GM06990 (cell line): ENCODE measurements around the gene LRRC36.

Source experiments
- DNase-seq: peaks from one replicate; pipeline ENCODE4 v3.0.0-alpha.2; 2011; ENCODE audit not compliant: insufficient read length; ENCODE audit errors: extremely low read depth
- H3K27me3 ChIP-seq: replicated peaks from 2 replicates; pipeline ENCODE4 v1.6.0; 2011; ENCODE audit warnings: low read length; ENCODE audit not compliant: control insufficient read depth, insufficient read depth
- H3K36me3 ChIP-seq: 2 replicates; pipeline ENCODE4 v1.5.1; 2011; ENCODE audit warnings: low read length; ENCODE audit not compliant: control insufficient read depth, insufficient read depth
- H3K4me3 ChIP-seq: replicated peaks from 2 replicates; pipeline ENCODE4 v1.5.1; 2011; ENCODE audit warnings: low read depth, mild to moderate bottlenecking, control low read depth, low read length
- TF ChIP-seq, protein P1 (sequence below): IDR thresholded peaks from 2 replicates; pipeline ENCODE4 v1.5.1; 2011; ENCODE audit warnings: low read length, control low read depth, mild to moderate bottlenecking, inconsistent platforms; ENCODE audit not compliant: insufficient read depth, poor library complexity, severe bottlenecking

LRRC36 gene

DNA sequence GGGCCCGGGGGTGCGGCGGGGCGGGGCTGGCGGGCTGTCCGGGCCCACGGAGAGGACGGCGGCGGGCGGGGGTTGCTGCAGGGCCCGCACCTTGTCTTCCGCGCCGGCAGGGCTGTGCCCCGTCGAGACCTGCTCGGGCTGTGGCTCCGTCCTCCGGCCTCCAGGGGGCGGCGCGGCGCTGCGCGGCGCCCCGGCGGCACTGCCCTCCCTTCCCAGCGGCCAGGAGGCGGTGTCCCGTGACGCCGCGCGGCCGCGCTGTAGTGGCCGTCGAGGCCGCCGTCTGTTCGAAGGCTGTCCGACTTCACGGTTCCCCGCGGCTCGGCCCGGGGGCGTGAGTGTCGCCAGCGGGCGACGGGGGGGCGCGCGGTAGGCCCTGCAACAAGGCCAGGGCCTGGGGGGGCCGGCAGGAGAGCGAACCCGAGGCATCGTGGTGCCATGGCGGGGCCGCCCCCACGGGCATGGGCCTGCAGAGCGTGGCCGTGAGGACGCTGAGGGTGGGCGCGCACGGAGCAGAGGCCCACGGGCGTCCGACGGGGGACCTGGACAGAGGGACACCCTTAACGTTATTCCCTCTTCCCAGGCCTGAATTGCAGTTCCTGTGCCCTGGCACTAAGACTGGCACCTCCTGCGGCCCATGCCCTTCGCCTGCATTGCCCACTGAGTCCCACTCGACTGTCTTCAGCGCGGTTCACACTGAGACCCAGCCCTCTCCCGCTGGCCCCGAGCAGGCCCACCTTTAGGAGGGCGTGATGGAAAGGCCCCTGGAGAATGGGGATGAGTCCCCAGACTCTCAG lies 47.1 kb upstream of the LRRC36 start, which contains the start of gene PLEKHG4:
TSS of gene PLEKHG4 (plus strand) at position 237 of the 794 bp plus-strand sequence. CDS start at position 750, 513 bp downstream.
- Histone ChIP-seq H3K4me3 (peak within 1 kb of the TSS; percentile 65), H3K36me3 (no peaks in the 10 kb centered on the region; the same call in 1 of the 2 replicates), H3K27me3 (no peaks in the 10 kb centered on the region; the same call in 1 of the 2 replicates)
- peak; percentile 86 for DNase-seq
- TF ChIP-seq, protein P1, sequence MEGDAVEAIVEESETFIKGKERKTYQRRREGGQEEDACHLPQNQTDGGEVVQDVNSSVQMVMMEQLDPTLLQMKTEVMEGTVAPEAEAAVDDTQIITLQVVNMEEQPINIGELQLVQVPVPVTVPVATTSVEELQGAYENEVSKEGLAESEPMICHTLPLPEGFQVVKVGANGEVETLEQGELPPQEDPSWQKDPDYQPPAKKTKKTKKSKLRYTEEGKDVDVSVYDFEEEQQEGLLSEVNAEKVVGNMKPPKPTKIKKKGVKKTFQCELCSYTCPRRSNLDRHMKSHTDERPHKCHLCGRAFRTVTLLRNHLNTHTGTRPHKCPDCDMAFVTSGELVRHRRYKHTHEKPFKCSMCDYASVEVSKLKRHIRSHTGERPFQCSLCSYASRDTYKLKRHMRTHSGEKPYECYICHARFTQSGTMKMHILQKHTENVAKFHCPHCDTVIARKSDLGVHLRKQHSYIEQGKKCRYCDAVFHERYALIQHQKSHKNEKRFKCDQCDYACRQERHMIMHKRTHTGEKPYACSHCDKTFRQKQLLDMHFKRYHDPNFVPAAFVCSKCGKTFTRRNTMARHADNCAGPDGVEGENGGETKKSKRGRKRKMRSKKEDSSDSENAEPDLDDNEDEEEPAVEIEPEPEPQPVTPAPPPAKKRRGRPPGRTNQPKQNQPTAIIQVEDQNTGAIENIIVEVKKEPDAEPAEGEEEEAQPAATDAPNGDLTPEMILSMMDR: peak; percentile 21

DNA sequence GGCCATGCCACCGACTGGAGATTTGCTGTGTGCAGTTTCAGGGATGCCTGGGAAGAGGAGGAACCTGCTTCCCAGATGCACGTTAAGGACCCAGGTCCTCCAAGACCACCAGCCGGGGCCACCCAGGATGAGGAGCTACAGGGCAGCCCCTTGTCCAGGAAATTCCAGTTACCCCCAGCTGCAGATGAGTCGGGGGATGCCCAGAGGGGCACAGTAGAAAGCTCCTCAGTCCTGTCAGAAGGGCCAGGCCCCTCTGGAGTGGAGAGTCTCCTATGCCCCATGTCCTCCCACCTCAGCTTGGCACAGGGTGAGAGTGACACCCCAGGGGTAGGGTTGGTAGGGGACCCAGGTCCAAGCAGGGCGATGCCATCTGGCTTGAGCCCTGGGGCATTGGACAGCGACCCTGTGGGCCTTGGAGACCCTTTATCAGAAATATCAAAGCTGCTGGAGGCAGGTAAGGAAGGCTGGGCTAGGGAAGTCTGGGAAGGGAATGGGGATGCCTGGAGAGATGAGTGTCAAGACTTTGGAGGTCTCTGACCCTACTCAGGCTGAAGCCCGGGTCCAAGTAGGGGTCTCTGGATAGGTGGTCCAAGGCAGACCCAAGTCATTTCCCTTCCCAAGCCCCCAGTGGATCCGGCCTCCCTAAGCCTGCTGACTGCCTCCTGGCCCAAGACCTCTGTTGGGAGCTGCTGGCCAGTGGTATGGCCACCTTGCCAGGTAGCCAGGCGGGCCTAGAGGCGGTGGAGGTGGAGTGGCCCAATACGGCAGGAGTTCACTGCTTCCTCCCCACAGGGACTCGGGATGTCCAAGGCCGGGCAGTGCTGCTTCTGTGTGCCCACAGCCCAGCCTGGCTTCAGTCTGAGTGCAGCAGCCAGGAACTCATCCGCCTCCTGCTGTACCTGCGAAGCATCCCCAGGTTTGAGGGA lies 46.3 kb upstream of the LRRC36 start:
- TF ChIP-seq, protein P1: no peak
- no peak overlapping the region for H3K4me3 ChIP-seq
- no peaks in the 10 kb centered on the region; the same call in 1 of the 2 replicates for H3K27me3 ChIP-seq
- no peak for DNase-seq
- no peaks in the 10 kb centered on the region; the same call in 1 of the 2 replicates for H3K36me3 ChIP-seq

GRCh38 chr16:67281536-67282446 lies 44.8 kb upstream of the LRRC36 start:
- TF ChIP-seq, protein P1: no peak
- no peak overlapping the region for H3K4me3 ChIP-seq
- no peaks in the 10 kb centered on the region for H3K36me3 ChIP-seq
- no peaks in the 10 kb centered on the region; the same call in 1 of the 2 replicates for H3K27me3 ChIP-seq
- DNase-seq: no peak

DNA sequence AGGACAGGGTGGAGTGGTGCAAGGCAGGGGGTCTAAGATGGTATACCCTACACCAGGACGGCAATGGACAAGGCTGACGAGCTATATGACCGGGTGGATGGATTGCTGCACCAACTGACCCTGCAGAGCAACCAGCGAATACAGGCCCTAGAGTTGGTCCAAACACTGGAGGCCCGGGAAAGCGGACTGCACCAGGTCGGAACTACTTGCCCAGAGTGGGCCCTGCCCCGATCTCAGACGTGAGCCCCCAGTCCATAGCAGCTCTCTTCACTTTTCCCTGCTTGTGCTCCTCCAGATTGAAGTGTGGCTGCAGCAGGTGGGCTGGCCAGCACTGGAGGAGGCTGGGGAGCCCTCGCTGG lies 44.2 kb upstream of the LRRC36 start:
- Histone ChIP-seq H3K36me3 (no peaks in the 10 kb centered on the region), H3K4me3 (no peak overlapping the region), H3K27me3 (no peaks in the 10 kb centered on the region; the same call in 1 of the 2 replicates)
- no peak for DNase-seq
- TF ChIP-seq, protein P1: no peak

DNA sequence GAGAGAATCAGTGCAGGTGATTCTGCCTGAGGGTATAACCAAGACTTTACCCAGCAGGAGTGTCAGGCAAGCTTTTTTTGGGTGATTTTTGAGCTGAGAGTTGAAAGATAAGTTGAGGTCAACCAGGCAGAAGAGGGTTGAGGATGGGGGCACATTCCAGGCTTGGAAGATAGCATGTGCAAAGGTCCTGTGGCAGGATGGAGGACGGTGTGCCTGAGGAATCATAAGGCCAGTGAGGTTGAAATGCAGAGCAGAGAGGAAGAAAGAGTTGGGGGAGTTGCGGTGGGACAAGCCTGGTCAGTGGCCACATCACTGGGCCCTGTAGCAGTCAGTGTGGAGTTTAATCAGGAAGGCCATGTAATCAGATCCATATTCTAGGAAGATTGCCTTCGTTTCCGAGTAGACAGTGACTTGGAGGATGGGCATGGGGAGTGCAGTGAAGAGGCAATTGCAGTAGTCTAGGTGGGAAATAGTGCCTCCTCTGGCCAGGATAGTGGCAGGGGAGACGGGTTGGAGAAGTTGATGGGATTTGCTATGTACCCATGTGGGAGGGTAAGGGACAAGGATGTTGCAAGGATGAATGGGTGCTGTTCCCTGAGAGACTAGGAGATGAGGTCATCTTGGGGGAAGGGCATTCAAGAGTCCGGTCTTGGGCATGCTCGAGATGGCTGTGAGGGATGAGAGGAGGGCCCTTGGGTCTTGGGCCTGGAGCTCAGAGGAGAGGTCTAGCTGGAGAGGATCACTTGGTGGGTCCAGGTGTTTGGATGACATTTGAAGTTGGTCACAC lies 43.4 kb upstream of the LRRC36 start:
- TF ChIP-seq, protein P1: peak; percentile 12
- Histone ChIP-seq H3K36me3 (no peaks in the 10 kb centered on the region), H3K4me3 (no peak overlapping the region), H3K27me3 (no peaks in the 10 kb centered on the region; the same call in 1 of the 2 replicates)
- no peak for DNase-seq
